OCI-M1 (cell line): ENCODE measurements around the gene NOSIP.
"Not testable (repeated sequence)": the region's sequence is repeated elsewhere in the genome, so short reads cannot be mapped to it uniquely, and the experiment has no call there.

Source experiments
- DNase-seq: peaks from one replicate; lab custom pipeline; 2025; lab: John Stamatoyannopoulos, UW

Gene NOSIP

GRCh38 chr19:49580264-49581006, at the start of gene NOSIP:
NOSIP (minus strand) TSS chr19:49580556; CDS start chr19:49560691, 19,865 bp downstream.
- DNase-seq = peak; percentile 98

- no peak for DNase-seq
Observed at GRCh38 chr19:49629659-49630058, 49.3 kb upstream of the NOSIP start.

GRCh38 chr19:49626226-49626625, 45.9 kb upstream of the NOSIP start:
- no peak for DNase-seq

- no peak for DNase-seq
Observed at GRCh38 chr19:49624967-49625910, 44.9 kb upstream of the NOSIP start.

GRCh38 chr19:49617860-49618259, 37.5 kb upstream of the NOSIP start:
- DNase-seq = not testable (repeated sequence)

GRCh38 chr19:49616945-49617344, 36.6 kb upstream of the NOSIP start:
- DNase-seq = no peak

- no peak for DNase-seq
Observed at GRCh38 chr19:49616532-49616931, 36.2 kb upstream of the NOSIP start.

GRCh38 chr19:49615861-49616260, 35.5 kb upstream of the NOSIP start:
- DNase-seq = no peak

GRCh38 chr19:49614096-49614833, 33.9 kb upstream of the NOSIP start:
- no peak for DNase-seq

- no peak for DNase-seq
Observed at GRCh38 chr19:49613374-49613773, 33.0 kb upstream of the NOSIP start.

GRCh38 chr19:49609499-49610092, 29.2 kb upstream of the NOSIP start:
- DNase-seq = no peak

GRCh38 chr19:49605605-49606004, 25.2 kb upstream of the NOSIP start:
- no peak for DNase-seq

GRCh38 chr19:49602806-49603205, 22.4 kb upstream of the NOSIP start:
- DNase-seq = no peak

- DNase-seq = no peak
Observed at GRCh38 chr19:49601482-49602038, 21.2 kb upstream of the NOSIP start.

GRCh38 chr19:49599378-49600295, 19.3 kb upstream of the NOSIP start:
- DNase-seq = no peak

- DNase-seq = no peak
Observed at GRCh38 chr19:49597703-49597974, 17.3 kb upstream of the NOSIP start.

- no peak for DNase-seq
Observed at GRCh38 chr19:49596954-49597702, 16.8 kb upstream of the NOSIP start.

- DNase-seq = no peak
Observed at GRCh38 chr19:49596407-49596806, 16.1 kb upstream of the NOSIP start.

GRCh38 chr19:49595819-49596404, 15.6 kb upstream of the NOSIP start:
- DNase-seq = no peak
